Glutamatergic neuron (in vitro differentiated cells): ENCODE measurements around the gene SLCO3A1. TPM values are rescaled to one million over a fixed set of nuclear protein-coding genes. Genes with fewer than 3 reads are reported as not detected.
"Not testable (repeated sequence)": the region's sequence is repeated elsewhere in the genome, so short reads cannot be mapped to it uniquely, and the experiment has no call there.

Experiments
- DNase-seq: peaks from one replicate; pipeline ENCODE4 v3.0.0; 2022
- H3K27ac Mint-ChIP-seq: one replicate; pipeline ENCODE4 v1.8.0; 2020; ENCODE audit warnings: mild to moderate bottlenecking, mixed read lengths, inconsistent platforms; ENCODE audit not compliant: unreplicated experiment
- H3K27me3 Mint-ChIP-seq: one replicate; pipeline ENCODE4 v1.8.0; 2020; ENCODE audit warnings: mild to moderate bottlenecking, moderate library complexity, mixed read lengths, inconsistent platforms; ENCODE audit not compliant: unreplicated experiment
- H3K36me3 Mint-ChIP-seq: one replicate; pipeline ENCODE4 v1.8.0; 2020; ENCODE audit warnings: mild to moderate bottlenecking, mixed read lengths, inconsistent platforms; ENCODE audit not compliant: unreplicated experiment
- H3K4me1 Mint-ChIP-seq: one replicate; pipeline ENCODE4 v1.8.0; 2020; ENCODE audit warnings: mild to moderate bottlenecking, low read depth, mixed read lengths, inconsistent platforms; ENCODE audit not compliant: unreplicated experiment
- H3K4me3 Mint-ChIP-seq: one replicate; pipeline ENCODE4 v1.8.0; 2020; ENCODE audit warnings: mild to moderate bottlenecking, mixed read lengths, inconsistent platforms; ENCODE audit not compliant: unreplicated experiment
- H3K9me3 Mint-ChIP-seq: one replicate; pipeline ENCODE4 v1.8.0; 2020; ENCODE audit warnings: mild to moderate bottlenecking, moderate library complexity, mixed read lengths, inconsistent platforms; ENCODE audit not compliant: unreplicated experiment
- CTCF ChIP-seq: fragments of 200-600 bp; sonication (generic); IDR thresholded peaks from one replicate; pipeline ENCODE4 v1.5.0; 2021; ENCODE audit not compliant: partially characterized antibody, unreplicated experiment
- total RNA-seq: library from RNA; stranded (reverse); fragmentation: NEBNext Ultra II Directional; extraction: Animal tissue kit (Norgen Biotek cat#: 25700); gene quantifications from one replicate; pipeline ENCODE4 v1.2.1, GENCODE V29; 2021; ENCODE audit not compliant: unreplicated experiment

The SLCO3A1 gene
- total RNA-seq, 1 donor from 2014 or later, result 27.9 TPM

GRCh38 chr15:92062505-92062904, 209.0 kb downstream of the SLCO3A1 start:
- no peak overlapping the region for H3K4me3 Mint-ChIP-seq
- H3K4me1 Mint-ChIP-seq, result peaks cover 15% of the 10 kb centered on the region
- no peak overlapping the region for H3K27ac Mint-ChIP-seq
- H3K9me3 Mint-ChIP-seq, result peaks cover 3% of the 10 kb centered on the region
- no peak for TF ChIP-seq CTCF
- H3K36me3 Mint-ChIP-seq, result no peaks in the 10 kb centered on the region
- no peaks in the 10 kb centered on the region for H3K27me3 Mint-ChIP-seq
- DNase-seq, result no peak

GRCh38 chr15:92068121-92068520, 214.6 kb downstream of the SLCO3A1 start:
- H3K4me3 Mint-ChIP-seq, result no peak overlapping the region
- no peaks in the 10 kb centered on the region for H3K27me3 Mint-ChIP-seq
- peaks cover 5% of the 10 kb centered on the region for H3K4me1 Mint-ChIP-seq
- no peak for DNase-seq
- no peaks in the 10 kb centered on the region for H3K36me3 Mint-ChIP-seq
- H3K27ac Mint-ChIP-seq, result no peak overlapping the region
- no peak for TF ChIP-seq CTCF
- H3K9me3 Mint-ChIP-seq, result no peaks in the 10 kb centered on the region

GRCh38 chr15:92069308-92070250, 216.1 kb downstream of the SLCO3A1 start:
- no peak overlapping the region for H3K4me3 Mint-ChIP-seq
- no peaks in the 10 kb centered on the region for H3K27me3 Mint-ChIP-seq
- H3K27ac Mint-ChIP-seq, result no peak overlapping the region
- no peaks in the 10 kb centered on the region for H3K9me3 Mint-ChIP-seq
- H3K4me1 Mint-ChIP-seq, result peaks cover 7% of the 10 kb centered on the region
- DNase-seq, result no peak
- H3K36me3 Mint-ChIP-seq, result no peaks in the 10 kb centered on the region
- TF ChIP-seq CTCF, result no peak

- not testable (repeated sequence) for H3K27me3 Mint-ChIP-seq, H3K9me3 Mint-ChIP-seq, H3K4me3 Mint-ChIP-seq, H3K4me1 Mint-ChIP-seq, H3K27ac Mint-ChIP-seq, H3K36me3 Mint-ChIP-seq, DNase-seq
Measured at GRCh38 chr15:92070251-92070650, 216.7 kb downstream of the SLCO3A1 start.

- Mint-ChIP-seq H3K9me3 (peaks cover 3% of the 10 kb centered on the region), H3K4me1 (peaks cover 10% of the 10 kb centered on the region), H3K36me3 (no peaks in the 10 kb centered on the region), H3K4me3 (no peak overlapping the region), H3K27me3 (peaks cover 2% of the 10 kb centered on the region), H3K27ac (peak overlapping the region; percentile 50)
- no peak for TF ChIP-seq CTCF
- no peak for DNase-seq
Measured at GRCh38 chr15:92071045-92071634, 217.6 kb downstream of the SLCO3A1 start.
